OCI-LY7 (cell line): ENCODE data around the gene EML5. TPM values are rescaled to one million over a fixed set of nuclear protein-coding genes. Genes with fewer than 3 reads are reported as not detected.

ENCODE experiments used
- BruUV-seq: library from RNA; stranded (reverse); fragments of 400-500 nt; replicated peaks from 2 replicates; lab custom pipeline; 2021; lab: Mats Ljungman, UMichigan
- CTCF ChIA-PET: fragments of 300-600 bp; sonication (Branson Sonifier 250); formaldehyde crosslinking; loops from one replicate; lab custom pipeline; 2022; ENCODE audit warnings: antibody characterized with exemption; ENCODE audit not compliant: unreplicated experiment; lab: Charles Lee
- POLR2A ChIA-PET: fragments of 300-600 bp; sonication (Branson Sonifier 250); formaldehyde crosslinking; loops from one replicate; lab custom pipeline; 2022; ENCODE audit warnings: antibody characterized with exemption; lab: Charles Lee
- DNase-seq: peaks from one replicate; pipeline ENCODE4 v3.0.0-alpha.2; 2015; ENCODE audit warnings: low spot score
- H2AFZ ChIP-seq: fragments of 200-600 bp; sonication (generic), shearing (Covaris generic); 2 replicates; pipeline ENCODE4 v1.6.1; 2014; ENCODE audit warnings: mild to moderate bottlenecking, antibody characterized with exemption, low read length, moderate library complexity
- H3K27ac ChIP-seq: fragments of 200-600 bp; sonication (generic); 2 replicates; pipeline ENCODE4 v1.5.1; 2014; ENCODE audit warnings: mixed run types, low read depth, mild to moderate bottlenecking, moderate library complexity, low read length, inconsistent platforms; ENCODE audit not compliant: poor library complexity, severe bottlenecking
- H3K36me3 ChIP-seq: fragments of 200-600 bp; sonication (generic); 2 replicates; pipeline ENCODE4 v1.6.1; 2014; ENCODE audit warnings: mild to moderate bottlenecking, antibody characterized with exemption, low read length, moderate library complexity, mixed read lengths; ENCODE audit not compliant: insufficient read depth
- H3K4me1 ChIP-seq: fragments of 200-600 bp; sonication (generic); 2 replicates; pipeline ENCODE4 v1.5.1; 2014; ENCODE audit warnings: mild to moderate bottlenecking, low read length; ENCODE audit not compliant: insufficient read depth, poor library complexity, severe bottlenecking
- H3K4me2 ChIP-seq: fragments of 200-600 bp; sonication (generic); 2 replicates; pipeline ENCODE4 v1.6.1; 2014; ENCODE audit warnings: mild to moderate bottlenecking, low read length
- H3K4me3 ChIP-seq: fragments of 200-600 bp; sonication (generic); 2 replicates; pipeline ENCODE4 v1.5.1; 2014; ENCODE audit warnings: mild to moderate bottlenecking, low read depth, low read length; ENCODE audit not compliant: poor library complexity, severe bottlenecking
- H3K79me2 ChIP-seq: fragments of 200-600 bp; sonication (generic); 2 replicates; pipeline ENCODE4 v1.6.1; 2016; ENCODE audit warnings: low read depth, mild to moderate bottlenecking, low read length, moderate library complexity, mixed read lengths; ENCODE audit not compliant: insufficient read depth
- H3K9me2 ChIP-seq: fragments of 200-600 bp; sonication (generic); 2 replicates; pipeline ENCODE4 v1.6.1; 2016; ENCODE audit warnings: mild to moderate bottlenecking, low read length, mixed read lengths; ENCODE audit not compliant: insufficient read depth
- H3K9me3 ChIP-seq: fragments of 200-600 bp; sonication (generic); 2 replicates; pipeline ENCODE4 v1.6.1; 2014; ENCODE audit warnings: mild to moderate bottlenecking, mixed run types, low read length, mixed read lengths
- H4K20me1 ChIP-seq: fragments of 200-600 bp; sonication (generic); 2 replicates; pipeline ENCODE4 v1.6.1; 2014; ENCODE audit warnings: mild to moderate bottlenecking, antibody characterized with exemption, low read length, moderate library complexity, mixed read lengths; ENCODE audit not compliant: insufficient read depth
- EZH2phosphoT487 ChIP-seq: fragments of 200-600 bp; sonication (generic); IDR thresholded peaks from 2 replicates; pipeline ENCODE4 v1.6.1; 2018; ENCODE audit warnings: low read depth, borderline replicate concordance, mild to moderate bottlenecking, mixed run types, antibody characterized with exemption, low read length, moderate library complexity, mixed read lengths
- intact Hi-C: fragments of 100-400 bp; cut with micrococcal nuclease; formaldehyde crosslinking; loops from one replicate; pipeline ENCODE4 v1.10.0; 2022; ENCODE audit not compliant: unreplicated experiment
- total RNA-seq, 2 experiments: library from RNA; depleted of rRNA in 1 of 2; stranded (reverse); fragments of >200 nt in 1 of 2; shearing (Covaris generic) in 1 of 2; gene quantifications; 2 replicates each; pipeline ENCODE4 v1.2.3, GENCODE V29; 2014 to 2022
- TF ChIP-seq, protein P1 (sequence below): fragments of 200-600 bp; sonication (generic); conservative IDR thresholded peaks from 2 replicates; pipeline ENCODE4 v1.5.1; 2014; ENCODE audit warnings: mild to moderate bottlenecking, antibody characterized with exemption, low read length, moderate library complexity, mixed read lengths

EML5 gene
- total RNA-seq, 2 experiments from 2014 or later, result 1.8 to 5.6 TPM

DNA sequence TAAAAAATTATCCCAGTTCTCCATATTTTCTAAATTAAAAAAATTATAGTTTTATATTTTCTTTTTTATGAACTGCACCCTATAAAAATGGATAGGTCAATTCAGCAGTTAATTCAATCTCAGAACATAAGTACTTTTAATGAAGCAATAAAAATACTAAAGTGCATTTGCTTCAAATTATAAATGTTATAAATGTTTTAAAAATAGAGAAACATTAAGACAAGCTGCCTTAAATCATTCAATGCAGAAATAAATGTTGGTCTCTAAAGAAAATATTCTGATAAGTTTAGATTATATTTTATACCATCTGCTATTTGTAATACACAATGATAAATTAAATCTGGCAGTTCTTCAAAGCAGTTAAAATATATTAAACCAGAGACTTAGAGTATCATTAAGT, 164.3 kb downstream of the EML5 start:
- POLR2A ChIA-PET, result interaction anchor here (0.6 kb wide), 1 partner anchor 1371 kb away, joined by 4 read pairs; no protein-coding TSS in a partner anchor
- TF ChIP-seq, protein P1, sequence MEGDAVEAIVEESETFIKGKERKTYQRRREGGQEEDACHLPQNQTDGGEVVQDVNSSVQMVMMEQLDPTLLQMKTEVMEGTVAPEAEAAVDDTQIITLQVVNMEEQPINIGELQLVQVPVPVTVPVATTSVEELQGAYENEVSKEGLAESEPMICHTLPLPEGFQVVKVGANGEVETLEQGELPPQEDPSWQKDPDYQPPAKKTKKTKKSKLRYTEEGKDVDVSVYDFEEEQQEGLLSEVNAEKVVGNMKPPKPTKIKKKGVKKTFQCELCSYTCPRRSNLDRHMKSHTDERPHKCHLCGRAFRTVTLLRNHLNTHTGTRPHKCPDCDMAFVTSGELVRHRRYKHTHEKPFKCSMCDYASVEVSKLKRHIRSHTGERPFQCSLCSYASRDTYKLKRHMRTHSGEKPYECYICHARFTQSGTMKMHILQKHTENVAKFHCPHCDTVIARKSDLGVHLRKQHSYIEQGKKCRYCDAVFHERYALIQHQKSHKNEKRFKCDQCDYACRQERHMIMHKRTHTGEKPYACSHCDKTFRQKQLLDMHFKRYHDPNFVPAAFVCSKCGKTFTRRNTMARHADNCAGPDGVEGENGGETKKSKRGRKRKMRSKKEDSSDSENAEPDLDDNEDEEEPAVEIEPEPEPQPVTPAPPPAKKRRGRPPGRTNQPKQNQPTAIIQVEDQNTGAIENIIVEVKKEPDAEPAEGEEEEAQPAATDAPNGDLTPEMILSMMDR, result no peak
- no peak for TF ChIP-seq EZH2phosphoT487
- H4K20me1 ChIP-seq, result no peaks in the 10 kb centered on the region
- H3K9me3 ChIP-seq, result no peaks in the 10 kb centered on the region
- H3K4me2 ChIP-seq, result no peak overlapping the region
- H3K79me2 ChIP-seq, result no peaks in the 10 kb centered on the region
- no peak overlapping the region for H3K4me3 ChIP-seq
- H3K36me3 ChIP-seq, result no peaks in the 10 kb centered on the region
- CTCF ChIA-PET, result no interaction called here
- no TSS peak for BruUV-seq
- H3K27ac ChIP-seq, result no peak overlapping the region
- H3K4me1 ChIP-seq, result no peaks in the 10 kb centered on the region
- H3K9me2 ChIP-seq, result no peaks in the 10 kb centered on the region
- no peak overlapping the region for H2AFZ ChIP-seq
- intact Hi-C loops, result no loop called here
- DNase-seq, result no peak

DNA sequence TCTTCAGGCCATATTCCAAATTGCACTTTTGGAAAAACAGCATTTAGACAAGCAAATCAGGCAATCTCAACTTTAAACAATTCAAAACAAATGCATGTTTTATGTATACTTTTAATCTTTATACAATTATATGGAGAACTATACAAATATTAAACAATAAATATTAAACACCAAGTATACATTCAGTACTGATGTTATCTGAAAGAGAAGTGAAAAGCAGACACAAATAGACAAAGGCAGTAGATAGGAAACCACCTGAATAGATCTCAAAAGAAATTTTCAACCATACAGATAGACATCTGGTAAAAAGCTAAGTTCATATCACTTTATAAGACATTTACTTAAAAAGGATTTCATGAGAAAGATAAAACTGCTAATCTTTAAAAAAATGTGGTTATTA, 164.7 kb downstream of the EML5 start:
- Histone ChIP-seq H3K9me3 (no peaks in the 10 kb centered on the region), H4K20me1 (no peaks in the 10 kb centered on the region), H3K4me3 (no peak overlapping the region), H3K4me1 (no peaks in the 10 kb centered on the region), H3K27ac (no peak overlapping the region), H3K4me2 (no peak overlapping the region), H3K9me2 (no peaks in the 10 kb centered on the region), H3K36me3 (no peaks in the 10 kb centered on the region), H3K79me2 (no peaks in the 10 kb centered on the region), H2AFZ (no peak overlapping the region)
- TF ChIP-seq, protein P1, result no peak
- no peak for TF ChIP-seq EZH2phosphoT487
- no TSS peak for BruUV-seq
- DNase-seq, result no peak
- POLR2A ChIA-PET, result interaction anchor here (0.5 to 1.4 kb wide), 5 partner anchors 20 to 1616 kb away, joined by 3 to 5 read pairs (median 3); no protein-coding TSS in a partner anchor
- intact Hi-C loops, result no loop called here
- CTCF ChIA-PET, result no interaction called here

DNA sequence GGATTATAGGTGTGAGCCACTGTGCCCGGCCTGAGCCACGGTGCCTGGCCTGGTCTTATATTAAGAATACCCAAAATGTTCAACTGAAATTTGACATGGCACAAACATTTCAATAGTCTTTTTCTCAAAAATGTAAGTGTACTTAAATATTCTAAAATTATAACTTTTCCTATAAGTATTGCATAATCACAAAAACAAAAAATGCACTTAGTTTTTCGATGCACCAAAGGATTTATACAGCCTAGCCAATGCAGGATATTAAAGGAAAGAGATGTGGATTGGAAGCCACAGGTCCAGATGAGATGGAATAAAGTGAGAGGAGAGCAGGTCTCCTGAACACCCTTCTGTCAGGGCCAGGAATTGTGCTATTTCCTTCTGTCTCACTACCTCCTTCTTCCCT, 167.1 kb downstream of the EML5 start:
- POLR2A ChIA-PET, result interaction anchor here (1.5 kb wide), 1 partner anchor 10 kb away, joined by 3 read pairs; no protein-coding TSS in a partner anchor

More for the DNA sequence above, 167.1 kb downstream of the EML5 start:
- DNase-seq, result no peak
- CTCF ChIA-PET, result no interaction called here
- no peaks in the 10 kb centered on the region for H3K9me3 ChIP-seq
- H3K4me2 ChIP-seq, result no peak overlapping the region
- H3K9me2 ChIP-seq, result no peaks in the 10 kb centered on the region
- H3K4me3 ChIP-seq, result no peak overlapping the region
- no peak overlapping the region for H3K27ac ChIP-seq
- TF ChIP-seq EZH2phosphoT487, result no peak
- TF ChIP-seq, protein P1, result no peak
- H3K4me1 ChIP-seq, result no peaks in the 10 kb centered on the region
- intact Hi-C loops, result no loop called here
- no peaks in the 10 kb centered on the region for H3K79me2 ChIP-seq
- BruUV-seq, result no TSS peak
- no peak overlapping the region for H2AFZ ChIP-seq
- no peaks in the 10 kb centered on the region for H3K36me3 ChIP-seq
- H4K20me1 ChIP-seq, result no peaks in the 10 kb centered on the region
